Stimulated activated CD4-positive, alpha-beta T cell treated with anti-CD3 and anti-CD28 coated beads, Interleukin-1b, Interleukin-23, amount 100 ng/mL, for 48 hours (primary cell): ENCODE measurements around the gene CCDC33.

Experiments used
- DNase-seq: peaks from one replicate; pipeline ENCODE4 v3.0.0-alpha.2; 2020

The CCDC33 gene

GRCh38 chr15:74233373-74233772 lies 2.8 kb upstream of the CCDC33 start:
- no peak for DNase-seq

GRCh38 chr15:74233851-74234597 lies 2.1 kb upstream of the CCDC33 start:
- no peak for DNase-seq

GRCh38 chr15:74234598-74234875 lies 1.6 kb upstream of the CCDC33 start:
- no peak for DNase-seq

GRCh38 chr15:74239051-74239705 lies 3.1 kb downstream of the CCDC33 start:
- no peak for DNase-seq

GRCh38 chr15:74240002-74240568 lies 4.0 kb downstream of the CCDC33 start:
- DNase-seq: no peak

- no peak for DNase-seq
Observed at GRCh38 chr15:74240897-74241614, 4.9 kb downstream of the CCDC33 start.

GRCh38 chr15:74242441-74243185 lies 6.5 kb downstream of the CCDC33 start:
- no peak for DNase-seq

GRCh38 chr15:74243431-74243830 lies 7.3 kb downstream of the CCDC33 start:
- DNase-seq: no peak

- no peak for DNase-seq
Observed at GRCh38 chr15:74244822-74245341, 8.8 kb downstream of the CCDC33 start.

GRCh38 chr15:74245342-74245931 lies 9.3 kb downstream of the CCDC33 start:
- peak; percentile 13 for DNase-seq

- no peak for DNase-seq
Observed at GRCh38 chr15:74250266-74250665, 14.1 kb downstream of the CCDC33 start.

GRCh38 chr15:74251131-74251811 lies 15.1 kb downstream of the CCDC33 start:
- DNase-seq: no peak

- DNase-seq: no peak
Observed at GRCh38 chr15:74252291-74252690, 16.2 kb downstream of the CCDC33 start.

GRCh38 chr15:74252721-74253120 lies 16.6 kb downstream of the CCDC33 start:
- no peak for DNase-seq

- DNase-seq: no peak
Observed at GRCh38 chr15:74253211-74253921, 17.2 kb downstream of the CCDC33 start.

GRCh38 chr15:74257105-74257504 lies 21.0 kb downstream of the CCDC33 start:
- DNase-seq: no peak

- no peak for DNase-seq
Observed at GRCh38 chr15:74257623-74258022, 21.5 kb downstream of the CCDC33 start.

GRCh38 chr15:74258456-74259291 lies 22.5 kb downstream of the CCDC33 start:
- no peak for DNase-seq

GRCh38 chr15:74259292-74259648 lies 23.1 kb downstream of the CCDC33 start:
- DNase-seq: no peak
